Measurements from ENCODE around the gene ANO8.
"Not testable (repeated sequence)": the region's sequence is repeated elsewhere in the genome, so short reads cannot be mapped to it uniquely, and the experiment has no call there.

Gene ANO8

GRCh38 chr19:17370026-17370587 is 35.5 kb upstream of the ANO8 start:
- peak; percentile 58 for DNase-seq
- Histone ChIP-seq H3K4me3 (ENCODE audit: low read length) (no peak overlapping the region; the same call in 1 of the 2 replicates), H3K9ac (ENCODE audit: low read length) (0 out of 2 replicates have a peak overlapping the region, but pooled peaks have one; percentile 5), H3K27ac (ENCODE audit: low read length) (peak overlapping the region; percentile 70), H3K4me2 (ENCODE audit: low read depth, low read length) (peak overlapping the region; percentile 54), H3K4me1 (ENCODE audit: low read length) (peaks cover 29% of the 10 kb centered on the region), H3F3A (ENCODE audit: insufficient read depth, low read length) (peaks cover 30% of the 10 kb centered on the region), H3K9me3 (replicated peaks; ENCODE audit: insufficient read depth, low read length) (no peaks in the 10 kb centered on the region), H3K9me2 (replicated peaks; ENCODE audit: insufficient read depth, low read length) (no peaks in the 10 kb centered on the region), H3K79me2 (ENCODE audit: low read length) (no peaks in the 10 kb centered on the region), H3K36me3 (replicated peaks; ENCODE audit: insufficient read depth, low read length) (no peaks in the 10 kb centered on the region), H4K20me1 (ENCODE audit: insufficient read depth, low read length) (no peaks in the 10 kb centered on the region), H3K27me3 (replicated peaks; ENCODE audit: insufficient read depth, low read length) (no peaks in the 10 kb centered on the region), H2AFZ (ENCODE audit: low read length) (peak overlapping the region; percentile 51)
- TF ChIP-seq EZH2 (optimal IDR thresholded peaks at IDR 0.05; ENCODE audit: low read depth, low read length) (no peak), EZH2phosphoT487 (IDR thresholded peaks at IDR 0.05; ENCODE audit: low read length) (no peak)
- TF ChIP-seq, protein P1, sequence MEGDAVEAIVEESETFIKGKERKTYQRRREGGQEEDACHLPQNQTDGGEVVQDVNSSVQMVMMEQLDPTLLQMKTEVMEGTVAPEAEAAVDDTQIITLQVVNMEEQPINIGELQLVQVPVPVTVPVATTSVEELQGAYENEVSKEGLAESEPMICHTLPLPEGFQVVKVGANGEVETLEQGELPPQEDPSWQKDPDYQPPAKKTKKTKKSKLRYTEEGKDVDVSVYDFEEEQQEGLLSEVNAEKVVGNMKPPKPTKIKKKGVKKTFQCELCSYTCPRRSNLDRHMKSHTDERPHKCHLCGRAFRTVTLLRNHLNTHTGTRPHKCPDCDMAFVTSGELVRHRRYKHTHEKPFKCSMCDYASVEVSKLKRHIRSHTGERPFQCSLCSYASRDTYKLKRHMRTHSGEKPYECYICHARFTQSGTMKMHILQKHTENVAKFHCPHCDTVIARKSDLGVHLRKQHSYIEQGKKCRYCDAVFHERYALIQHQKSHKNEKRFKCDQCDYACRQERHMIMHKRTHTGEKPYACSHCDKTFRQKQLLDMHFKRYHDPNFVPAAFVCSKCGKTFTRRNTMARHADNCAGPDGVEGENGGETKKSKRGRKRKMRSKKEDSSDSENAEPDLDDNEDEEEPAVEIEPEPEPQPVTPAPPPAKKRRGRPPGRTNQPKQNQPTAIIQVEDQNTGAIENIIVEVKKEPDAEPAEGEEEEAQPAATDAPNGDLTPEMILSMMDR (IDR thresholded peaks at IDR 0.05; ENCODE audit: low read length), result no peak

GRCh38 chr19:17365361-17365760 is 30.7 kb upstream of the ANO8 start:
- Histone ChIP-seq H3K4me1 (ENCODE audit: low read length) (peaks cover 5% of the 10 kb centered on the region), H3K27ac (ENCODE audit: low read length) (no peak overlapping the region), H4K20me1 (ENCODE audit: insufficient read depth, low read length) (no peaks in the 10 kb centered on the region), H3F3A (ENCODE audit: insufficient read depth, low read length) (peaks cover 10% of the 10 kb centered on the region), H2AFZ (ENCODE audit: low read length) (no peak overlapping the region), H3K9me3 (replicated peaks; ENCODE audit: insufficient read depth, low read length) (no peaks in the 10 kb centered on the region), H3K4me2 (ENCODE audit: low read depth, low read length) (no peak overlapping the region), H3K9me2 (replicated peaks; ENCODE audit: insufficient read depth, low read length) (no peaks in the 10 kb centered on the region), H3K27me3 (replicated peaks; ENCODE audit: insufficient read depth, low read length) (0 out of 2 replicates have a peak, but pooled peaks cover 4% of the 10 kb centered on the region), H3K4me3 (ENCODE audit: low read length) (no peak overlapping the region), H3K79me2 (ENCODE audit: low read length) (no peaks in the 10 kb centered on the region), H3K9ac (ENCODE audit: low read length) (no peak overlapping the region), H3K36me3 (replicated peaks; ENCODE audit: insufficient read depth, low read length) (no peaks in the 10 kb centered on the region)
- TF ChIP-seq EZH2phosphoT487 (IDR thresholded peaks at IDR 0.05; ENCODE audit: low read length), result no peak
- TF ChIP-seq, protein P1 (IDR thresholded peaks at IDR 0.05; ENCODE audit: low read length), result no peak
- no peak for TF ChIP-seq EZH2 (optimal IDR thresholded peaks at IDR 0.05; ENCODE audit: low read depth, low read length)
- DNase-seq, result no peak

DNA sequence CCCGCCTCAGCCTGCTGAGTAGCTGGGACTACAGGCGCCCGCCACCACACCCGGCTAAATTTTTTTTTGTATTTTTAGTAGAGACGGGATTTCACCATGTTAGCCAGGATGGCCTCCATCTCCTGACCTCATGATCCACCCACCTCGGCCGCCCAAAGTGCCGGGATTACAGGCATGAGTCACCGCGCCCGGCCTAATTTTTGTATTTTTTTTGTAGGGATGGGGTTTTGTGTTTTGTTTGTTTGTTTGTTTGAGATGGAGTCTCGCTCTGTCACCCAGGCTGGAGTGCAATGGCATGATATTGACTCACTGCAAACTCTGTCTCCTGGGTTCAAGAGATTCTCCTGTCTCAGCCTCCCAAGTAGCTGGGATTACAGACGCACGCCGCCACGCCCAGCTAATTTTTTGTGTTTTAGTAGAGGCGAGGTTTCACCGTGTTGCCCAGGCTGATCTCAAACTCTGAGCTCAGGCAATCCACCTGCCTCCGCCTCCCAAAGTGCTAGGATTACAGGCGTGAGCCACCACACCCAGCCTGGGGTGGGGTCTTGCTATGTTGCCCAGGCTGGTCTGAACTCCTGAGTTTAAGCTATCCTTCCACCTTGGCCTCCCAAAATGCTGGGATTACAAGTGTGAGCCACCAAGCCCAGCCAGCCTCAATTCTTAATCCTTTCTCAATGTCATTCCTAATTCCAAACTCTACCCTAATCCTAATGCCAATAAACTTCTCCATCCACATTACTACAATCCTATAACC is 29.4 kb upstream of the ANO8 start:
- not testable (repeated sequence) for DNase-seq; H3K36me3 ChIP-seq (replicated peaks; ENCODE audit: insufficient read depth, low read length); H4K20me1 ChIP-seq (ENCODE audit: insufficient read depth, low read length); H3K79me2 ChIP-seq (ENCODE audit: low read length); H3K9me3 ChIP-seq (replicated peaks; ENCODE audit: insufficient read depth, low read length); H3K9me2 ChIP-seq (replicated peaks; ENCODE audit: insufficient read depth, low read length); H3K27me3 ChIP-seq (replicated peaks; ENCODE audit: insufficient read depth, low read length); H3F3A ChIP-seq (ENCODE audit: insufficient read depth, low read length); H3K4me1 ChIP-seq (ENCODE audit: low read length); H3K4me3 ChIP-seq (ENCODE audit: low read length); H3K27ac ChIP-seq (ENCODE audit: low read length); H2AFZ ChIP-seq (ENCODE audit: low read length); H3K4me2 ChIP-seq (ENCODE audit: low read depth, low read length); H3K9ac ChIP-seq (ENCODE audit: low read length)
